ENCODE results near the gene IGFLR1. TPM values are rescaled to one million over a fixed set of nuclear protein-coding genes. Genes with fewer than 3 reads are reported as not detected.
A peak's percentile ranks its signal among the peaks of the same experiment; 100 is the strongest.

Gene IGFLR1
- total RNA-seq, 2 experiments from 2014 or later, result 79.2 to 80.6 TPM

- H3K36me3 Mint-ChIP-seq, result peaks cover 70% of the 10 kb centered on the region
- peak within 1 kb of the TSS; percentile 98 for H3K27ac Mint-ChIP-seq
- H3K27me3 Mint-ChIP-seq, result peaks cover 16% of the 10 kb centered on the region
- H3K9me3 Mint-ChIP-seq, result no peaks in the 10 kb centered on the region
- H3K4me1 Mint-ChIP-seq, result peaks cover 37% of the 10 kb centered on the region
- peak within 1 kb of the TSS; percentile 93 for H3K4me3 Mint-ChIP-seq
- DNase-seq, result no peak
Measured at GRCh38 chr19:35717665-35718344, 24.4 kb downstream of the IGFLR1 start, which contains the start of gene KMT2B. Gene KMT2B, plus strand, starts transcription at chr19:35718003. Its CDS starts 16 bp downstream, at chr19:35718019.

- no peaks in the 10 kb centered on the region for H3K9me3 Mint-ChIP-seq
- peak; percentile 99 for DNase-seq
- H3K27me3 Mint-ChIP-seq, result peaks cover 16% of the 10 kb centered on the region
- peak overlapping the region; percentile 98 for H3K27ac Mint-ChIP-seq
- peaks cover 67% of the 10 kb centered on the region for H3K36me3 Mint-ChIP-seq
- peaks cover 41% of the 10 kb centered on the region for H3K4me1 Mint-ChIP-seq
- H3K4me3 Mint-ChIP-seq, result peak overlapping the region; percentile 93
Measured at GRCh38 chr19:35716801-35717664, 25.2 kb downstream of the IGFLR1 start.

GRCh38 chr19:35715981-35716800, 26.1 kb downstream of the IGFLR1 start:
- H3K4me3 Mint-ChIP-seq, result peak overlapping the region; percentile 93
- H3K4me1 Mint-ChIP-seq, result peaks cover 41% of the 10 kb centered on the region
- peak overlapping the region; percentile 98 for H3K27ac Mint-ChIP-seq
- peaks cover 16% of the 10 kb centered on the region for H3K27me3 Mint-ChIP-seq
- no peak for DNase-seq
- peaks cover 62% of the 10 kb centered on the region for H3K36me3 Mint-ChIP-seq
- peaks cover 2% of the 10 kb centered on the region for H3K9me3 Mint-ChIP-seq

DNA sequence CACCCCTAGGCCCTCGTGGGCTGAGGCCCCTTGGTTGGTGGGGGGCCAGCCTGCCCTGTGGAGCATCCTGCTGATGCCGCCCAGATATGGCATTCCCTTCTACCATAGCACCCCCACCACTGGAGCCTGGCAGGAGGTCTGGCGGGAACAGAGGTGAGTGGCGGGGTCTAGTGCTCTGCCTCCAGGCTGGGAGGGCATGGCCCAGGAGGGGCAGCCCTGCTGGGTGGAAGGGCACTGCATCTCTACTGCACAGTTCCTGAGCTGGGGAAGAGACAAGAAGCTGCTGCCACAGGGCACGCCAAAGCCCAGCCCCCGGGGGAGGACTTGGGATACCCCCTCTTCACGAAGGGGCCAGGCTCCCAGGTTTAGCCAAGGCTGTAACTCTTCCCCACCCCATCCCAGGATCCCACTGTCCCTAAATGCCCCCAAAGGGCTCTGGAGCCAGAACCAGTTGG, 26.9 kb downstream of the IGFLR1 start:
- Mint-ChIP-seq H3K9me3 (peaks cover 2% of the 10 kb centered on the region), H3K4me3 (peak overlapping the region; percentile 93), H3K4me1 (peaks cover 46% of the 10 kb centered on the region), H3K27ac (peak overlapping the region; percentile 98), H3K27me3 (peaks cover 16% of the 10 kb centered on the region), H3K36me3 (peaks cover 59% of the 10 kb centered on the region)
- DNase-seq, result no peak

- Mint-ChIP-seq H3K27ac (peak overlapping the region; percentile 98), H3K4me1 (peaks cover 47% of the 10 kb centered on the region), H3K36me3 (peaks cover 56% of the 10 kb centered on the region), H3K27me3 (peaks cover 16% of the 10 kb centered on the region), H3K4me3 (peak overlapping the region; percentile 93), H3K9me3 (peaks cover 2% of the 10 kb centered on the region)
- DNase-seq, result no peak
Measured at GRCh38 chr19:35714601-35715354, 27.5 kb downstream of the IGFLR1 start.

DNA sequence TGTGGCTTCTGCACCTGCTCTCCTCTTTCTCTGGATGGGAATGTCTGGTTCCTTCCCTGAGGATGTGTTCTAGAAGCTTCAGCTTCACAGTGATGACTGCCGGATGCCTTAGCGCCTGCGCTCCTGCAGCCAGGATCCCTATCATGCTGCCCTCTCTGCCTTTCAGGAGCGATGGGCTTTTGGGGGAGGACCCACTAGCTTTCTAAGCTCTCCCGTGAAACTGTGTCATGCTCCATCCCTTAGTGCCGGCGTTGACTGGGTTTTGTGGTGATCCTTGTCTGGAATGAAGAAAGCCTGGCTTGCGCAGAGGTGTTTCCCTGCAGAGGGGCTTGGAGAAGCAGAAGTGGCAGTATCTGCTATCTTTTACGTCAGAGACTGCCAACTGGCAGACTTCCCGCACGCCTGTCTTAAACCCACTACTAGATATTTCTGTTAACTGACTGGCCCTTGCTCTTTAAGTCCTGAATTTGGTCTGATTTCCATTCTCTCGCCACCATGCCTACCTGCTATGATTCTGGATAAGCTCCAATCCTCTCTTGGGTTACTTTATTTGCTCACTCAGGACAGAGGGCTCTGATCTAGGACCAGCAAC, 28.3 kb downstream of the IGFLR1 start:
- DNase-seq, result no peak
- Mint-ChIP-seq H3K4me1 (peaks cover 41% of the 10 kb centered on the region), H3K36me3 (peaks cover 49% of the 10 kb centered on the region)

DNA sequence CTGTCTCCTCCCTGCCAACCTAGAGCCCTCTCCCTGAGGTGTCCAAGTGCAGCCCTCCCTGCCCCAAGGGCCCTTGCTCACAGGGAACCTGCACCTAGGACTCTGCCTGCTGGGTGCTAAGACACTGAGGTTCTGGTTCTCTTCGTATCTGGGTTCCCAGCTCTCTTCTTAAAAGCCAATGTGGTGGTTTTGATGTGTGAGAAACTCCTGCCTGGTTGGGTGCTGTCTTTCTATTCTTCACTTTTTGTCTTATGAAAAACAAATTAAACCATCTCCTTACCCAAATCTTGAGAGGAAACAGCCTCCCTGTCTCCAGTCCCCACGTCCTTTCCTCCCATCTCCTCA, 28.8 kb downstream of the IGFLR1 start:
- no peak for DNase-seq
- Mint-ChIP-seq H3K4me3 (peak overlapping the region; percentile 93), H3K4me1 (peaks cover 40% of the 10 kb centered on the region), H3K36me3 (peaks cover 45% of the 10 kb centered on the region), H3K27me3 (peaks cover 8% of the 10 kb centered on the region), H3K9me3 (peaks cover 2% of the 10 kb centered on the region), H3K27ac (peak overlapping the region; percentile 98)

More for the DNA sequence above, 28.3 kb downstream of the IGFLR1 start:
- H3K27ac Mint-ChIP-seq, result peak overlapping the region; percentile 98
- peak overlapping the region; percentile 93 for H3K4me3 Mint-ChIP-seq
- peaks cover 12% of the 10 kb centered on the region for H3K27me3 Mint-ChIP-seq
- peaks cover 2% of the 10 kb centered on the region for H3K9me3 Mint-ChIP-seq

DNA sequence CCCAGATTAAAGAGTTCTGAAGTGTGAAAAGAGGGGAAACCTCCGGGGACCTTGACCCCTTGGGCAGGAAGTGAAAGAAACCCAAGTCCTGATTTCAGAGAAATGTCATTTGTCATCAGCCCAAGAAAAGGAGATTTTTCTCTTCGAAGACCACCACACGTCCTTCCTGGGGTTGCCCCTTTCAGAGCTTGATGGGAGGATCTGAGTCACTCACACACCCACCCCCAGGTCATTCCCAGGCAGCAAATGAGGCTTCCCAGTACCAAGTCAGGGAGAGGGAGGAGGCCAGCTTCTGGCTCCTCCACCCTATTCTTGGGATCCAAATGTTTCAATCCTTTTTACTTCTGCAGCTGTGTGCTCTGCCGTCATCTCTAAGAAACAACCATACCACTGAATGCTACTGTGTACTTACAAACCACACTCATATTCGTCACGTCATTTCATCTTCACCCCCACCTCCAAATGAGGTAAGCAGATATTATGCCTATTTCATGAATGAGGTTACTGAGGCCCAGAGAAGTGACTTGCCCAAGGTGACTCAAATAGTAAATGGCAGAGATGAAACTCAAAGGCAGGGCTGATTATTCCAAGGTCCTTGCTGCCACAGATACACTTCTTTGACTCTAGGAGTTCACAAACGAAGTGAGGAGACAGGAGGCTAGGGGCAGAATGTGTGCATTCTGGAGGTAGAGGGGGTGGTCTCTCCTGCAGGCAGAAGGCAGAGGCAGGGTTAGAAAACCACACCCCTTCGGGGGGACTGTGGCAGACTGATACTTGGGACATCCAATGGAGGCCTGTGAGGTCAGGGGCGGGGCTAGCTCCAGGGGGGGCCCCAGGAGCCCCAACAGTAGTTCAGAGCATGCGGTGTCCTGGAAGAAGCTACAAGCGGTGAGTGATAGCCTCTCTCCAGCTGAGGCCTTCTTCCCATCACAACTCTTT, 29.4 kb downstream of the IGFLR1 start:
- Mint-ChIP-seq H3K36me3 (peaks cover 43% of the 10 kb centered on the region), H3K4me3 (peak overlapping the region; percentile 93), H3K9me3 (peaks cover 2% of the 10 kb centered on the region), H3K4me1 (peaks cover 38% of the 10 kb centered on the region), H3K27ac (peak overlapping the region; percentile 98), H3K27me3 (peaks cover 4% of the 10 kb centered on the region)
- peak; percentile 88 for DNase-seq

- peak; percentile 84 for DNase-seq
- H3K4me3 Mint-ChIP-seq, result peak overlapping the region; percentile 59
- peaks cover 31% of the 10 kb centered on the region for H3K36me3 Mint-ChIP-seq
- peaks cover 2% of the 10 kb centered on the region for H3K9me3 Mint-ChIP-seq
- peaks cover 34% of the 10 kb centered on the region for H3K4me1 Mint-ChIP-seq
- H3K27me3 Mint-ChIP-seq, result no peaks in the 10 kb centered on the region
- H3K27ac Mint-ChIP-seq, result peak overlapping the region; percentile 98
Measured at GRCh38 chr19:35710784-35711723, 31.2 kb downstream of the IGFLR1 start.

GRCh38 chr19:35708391-35708790, 33.9 kb downstream of the IGFLR1 start:
- Mint-ChIP-seq H3K4me3 (no peak overlapping the region), H3K36me3 (peaks cover 5% of the 10 kb centered on the region), H3K27me3 (peaks cover 4% of the 10 kb centered on the region), H3K27ac (no peak overlapping the region), H3K4me1 (peaks cover 25% of the 10 kb centered on the region), H3K9me3 (peaks cover 2% of the 10 kb centered on the region)
- DNase-seq, result no peak

GRCh38 chr19:35704218-35704617, 38.0 kb downstream of the IGFLR1 start, which contains the start of gene ZBTB32:
Gene ZBTB32, plus strand, starts transcription at chr19:35704558. Its CDS starts 10,069 bp downstream, at chr19:35714627.
- H3K36me3 Mint-ChIP-seq, result peaks cover 2% of the 10 kb centered on the region
- H3K27ac Mint-ChIP-seq, result no peak within 1 kb of the TSS
- H3K4me3 Mint-ChIP-seq, result no peak within 1 kb of the TSS
- DNase-seq, result no peak
- H3K4me1 Mint-ChIP-seq, result peaks cover 11% of the 10 kb centered on the region
- H3K27me3 Mint-ChIP-seq, result peaks cover 7% of the 10 kb centered on the region
- H3K9me3 Mint-ChIP-seq, result peaks cover 2% of the 10 kb centered on the region

- H3K4me1 Mint-ChIP-seq, result peaks cover 8% of the 10 kb centered on the region
- H3K27ac Mint-ChIP-seq, result no peak overlapping the region
- H3K9me3 Mint-ChIP-seq, result peaks cover 2% of the 10 kb centered on the region
- DNase-seq, result no peak
- H3K4me3 Mint-ChIP-seq, result no peak overlapping the region
- H3K27me3 Mint-ChIP-seq, result peaks cover 7% of the 10 kb centered on the region
- H3K36me3 Mint-ChIP-seq, result peaks cover 2% of the 10 kb centered on the region
Measured at GRCh38 chr19:35703343-35703742, 38.9 kb downstream of the IGFLR1 start.
